Measurements from ENCODE around the gene LPGAT1.

DNA sequence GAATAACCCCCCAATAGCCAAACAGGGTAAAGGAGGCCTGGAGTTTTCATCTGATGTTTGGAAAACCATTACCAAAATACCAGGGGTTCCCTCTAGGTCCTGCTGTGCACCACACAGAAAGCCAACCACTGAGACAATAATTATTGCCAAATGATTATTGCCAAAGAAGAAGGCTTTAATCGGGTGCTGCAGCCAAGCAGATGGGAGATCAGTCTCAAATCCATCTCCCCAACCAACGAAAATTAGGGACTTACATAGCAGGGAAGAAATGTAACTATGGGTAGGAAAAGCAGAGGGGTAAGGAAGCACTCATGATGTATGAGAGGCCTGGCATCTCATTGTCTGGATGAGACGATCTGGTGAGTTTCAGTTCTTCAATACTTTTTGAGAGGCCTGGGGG is 28.8 kb upstream of the LPGAT1 start:
- no peak for TF ChIP-seq POLR2AphosphoS5 (IDR thresholded peaks at IDR 0.05)
- TF ChIP-seq, protein P1, sequence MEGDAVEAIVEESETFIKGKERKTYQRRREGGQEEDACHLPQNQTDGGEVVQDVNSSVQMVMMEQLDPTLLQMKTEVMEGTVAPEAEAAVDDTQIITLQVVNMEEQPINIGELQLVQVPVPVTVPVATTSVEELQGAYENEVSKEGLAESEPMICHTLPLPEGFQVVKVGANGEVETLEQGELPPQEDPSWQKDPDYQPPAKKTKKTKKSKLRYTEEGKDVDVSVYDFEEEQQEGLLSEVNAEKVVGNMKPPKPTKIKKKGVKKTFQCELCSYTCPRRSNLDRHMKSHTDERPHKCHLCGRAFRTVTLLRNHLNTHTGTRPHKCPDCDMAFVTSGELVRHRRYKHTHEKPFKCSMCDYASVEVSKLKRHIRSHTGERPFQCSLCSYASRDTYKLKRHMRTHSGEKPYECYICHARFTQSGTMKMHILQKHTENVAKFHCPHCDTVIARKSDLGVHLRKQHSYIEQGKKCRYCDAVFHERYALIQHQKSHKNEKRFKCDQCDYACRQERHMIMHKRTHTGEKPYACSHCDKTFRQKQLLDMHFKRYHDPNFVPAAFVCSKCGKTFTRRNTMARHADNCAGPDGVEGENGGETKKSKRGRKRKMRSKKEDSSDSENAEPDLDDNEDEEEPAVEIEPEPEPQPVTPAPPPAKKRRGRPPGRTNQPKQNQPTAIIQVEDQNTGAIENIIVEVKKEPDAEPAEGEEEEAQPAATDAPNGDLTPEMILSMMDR (IDR thresholded peaks at IDR 0.05) = no peak

Data from esophagus muscularis mucosa (tissue), 3 donors.